HEK293T (cell line): ENCODE data around the gene EXOC6B.

ENCODE experiments used
- ARNT ChIP-seq: fragments of 450-650 bp; IDR thresholded peaks from 2 replicates; pipeline ENCODE4 v1.6.1; 2017; ENCODE audit warnings: mild to moderate bottlenecking
- CTBP1 ChIP-seq: fragments of 450-650 bp; IDR thresholded peaks from 2 replicates; pipeline ENCODE4 v1.6.1; 2016; ENCODE audit warnings: borderline replicate concordance
- FOXA1 ChIP-seq: fragments of 450-650 bp; IDR thresholded peaks from 2 replicates; pipeline ENCODE4 v1.6.1; 2016; ENCODE audit warnings: mild to moderate bottlenecking
- FOXK2 ChIP-seq: fragments of 450-650 bp; IDR thresholded peaks from 2 replicates; pipeline ENCODE4 v1.6.1; 2016; ENCODE audit warnings: mild to moderate bottlenecking
- FOXM1 ChIP-seq: fragments of 450-650 bp; IDR thresholded peaks from 2 replicates; pipeline ENCODE4 v1.6.1; 2017; ENCODE audit warnings: mild to moderate bottlenecking, borderline replicate concordance
- HDGF ChIP-seq: fragments of 450-650 bp; IDR thresholded peaks from 2 replicates; pipeline ENCODE4 v1.6.1; 2017; ENCODE audit warnings: antibody characterized with exemption, borderline replicate concordance
- L3MBTL2 ChIP-seq: fragments of 450-650 bp; conservative IDR thresholded peaks from 2 replicates; pipeline ENCODE4 v1.6.1; 2016; ENCODE audit warnings: mild to moderate bottlenecking
- LEF1 ChIP-seq: fragments of 450-650 bp; IDR thresholded peaks from 2 replicates; pipeline ENCODE4 v1.6.1; 2017; ENCODE audit warnings: mild to moderate bottlenecking, borderline replicate concordance
- PKNOX1 ChIP-seq: fragments of 450-650 bp; IDR thresholded peaks from 2 replicates; pipeline ENCODE4 v1.6.1; 2016
- SP1 ChIP-seq: fragments of 450-650 bp; IDR thresholded peaks from 2 replicates; pipeline ENCODE4 v1.6.1; 2017
- SUZ12 ChIP-seq: fragments of 450-650 bp; IDR thresholded peaks from 2 replicates; pipeline ENCODE4 v1.6.1; 2016; ENCODE audit warnings: mild to moderate bottlenecking
- TARDBP ChIP-seq: fragments of 450-650 bp; IDR thresholded peaks from 2 replicates; pipeline ENCODE4 v1.6.1; 2016
- ZNF384 ChIP-seq: fragments of 450-650 bp; IDR thresholded peaks from 2 replicates; pipeline ENCODE4 v1.6.1; 2016

GRCh38 chr2:72803151-72803550 is 22.7 kb downstream of the EXOC6B start:
- TF ChIP-seq ARNT (no peak), FOXM1 (no peak), LEF1 (no peak), PKNOX1 (no peak), TARDBP (no peak), FOXK2 (no peak), ZNF384 (no peak), CTBP1 (no peak), L3MBTL2 (no peak), FOXA1 (no peak), SUZ12 (no peak), SP1 (no peak), HDGF (no peak)
